ENCODE data around the gene USP49. TPM values are rescaled to one million over a fixed set of nuclear protein-coding genes. Genes with fewer than 3 reads are reported as not detected.

Gene USP49
- total RNA-seq, 1 donor from 2014 or later, result 2.4 TPM

DNA sequence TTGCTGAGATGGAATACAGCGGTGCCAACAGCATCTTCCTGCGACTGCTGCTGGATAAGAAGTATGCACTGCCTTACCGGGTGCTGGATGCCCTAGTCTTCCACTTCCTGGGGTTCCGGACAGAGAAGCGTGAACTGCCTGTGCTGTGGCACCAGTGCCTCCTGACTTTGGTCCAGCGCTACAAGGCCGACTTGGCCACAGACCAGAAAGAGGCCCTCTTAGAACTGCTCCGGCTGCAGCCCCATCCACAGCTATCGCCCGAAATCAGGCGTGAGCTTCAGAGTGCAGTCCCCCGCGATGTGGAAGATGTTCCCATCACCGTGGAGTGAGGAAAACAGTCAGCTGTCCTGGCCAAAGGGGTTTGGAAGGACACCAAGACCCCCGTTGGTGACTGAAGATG is 37.2 kb upstream of the USP49 start:
- TF ChIP-seq CTCF (IDR thresholded peaks at IDR 0.05; ENCODE audit: insufficient read depth, low read length, poor library complexity, severe bottlenecking), result no peak
- Histone ChIP-seq H3K36me3 (ENCODE audit: control insufficient read depth, insufficient read depth, low read length) (peaks cover 5% of the 10 kb centered on the region), H3K4me3 (ENCODE audit: low read depth, low read length) (no peak overlapping the region), H3K27me3 (ENCODE audit: control insufficient read depth, insufficient read depth, low read length) (no peaks in the 10 kb centered on the region)
- DNase-seq (ENCODE audit: low read depth), result no peak

DNA sequence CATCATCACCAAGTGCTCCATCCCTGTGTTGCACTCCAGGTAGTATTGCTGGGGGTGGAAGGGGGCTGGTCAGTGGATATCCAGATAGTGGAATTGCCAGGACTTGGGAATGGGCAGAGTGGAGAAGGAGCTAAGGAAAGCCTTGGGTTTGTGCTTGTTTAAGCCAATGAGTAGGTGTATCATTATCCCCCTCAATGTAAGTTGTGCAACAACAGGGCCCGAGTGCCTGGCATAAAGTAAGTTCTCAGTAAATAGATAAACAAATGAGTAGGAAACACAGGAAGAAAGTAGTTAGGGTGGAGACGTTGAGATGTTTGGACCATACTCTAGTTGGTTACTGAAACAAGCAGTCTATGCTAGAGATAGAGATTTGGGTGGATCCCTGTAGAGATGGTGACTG is 36.6 kb upstream of the USP49 start:
- Histone ChIP-seq H3K36me3 (ENCODE audit: control insufficient read depth, insufficient read depth, low read length) (peaks cover 5% of the 10 kb centered on the region), H3K27me3 (ENCODE audit: control insufficient read depth, insufficient read depth, low read length) (no peaks in the 10 kb centered on the region), H3K4me3 (ENCODE audit: low read depth, low read length) (no peak overlapping the region)
- no peak for DNase-seq (ENCODE audit: low read depth)
- no peak for TF ChIP-seq CTCF (IDR thresholded peaks at IDR 0.05; ENCODE audit: insufficient read depth, low read length, poor library complexity, severe bottlenecking)

DNA sequence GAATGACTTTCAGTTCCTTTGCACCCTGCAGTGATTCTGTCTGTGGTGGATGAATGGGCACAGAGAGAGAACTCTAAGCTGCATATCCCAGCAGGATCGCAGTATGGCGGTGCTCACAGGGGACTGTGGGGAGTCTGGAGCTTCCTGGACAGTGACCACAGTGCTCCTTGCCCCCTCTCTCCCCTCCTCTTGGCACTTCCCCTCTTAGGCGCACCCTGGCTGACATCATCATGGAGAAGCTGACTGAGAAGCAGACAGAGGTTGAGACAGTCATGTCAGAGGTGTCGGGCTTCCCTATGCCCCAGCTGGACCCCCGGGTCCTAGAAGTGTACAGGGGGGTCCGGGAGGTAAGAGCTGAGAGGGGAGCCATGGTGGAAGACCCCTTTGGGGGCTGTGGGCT is 34.7 kb upstream of the USP49 start:
- DNase-seq (ENCODE audit: low read depth), result no peak
- peaks cover 3% of the 10 kb centered on the region for H3K36me3 ChIP-seq (ENCODE audit: control insufficient read depth, insufficient read depth, low read length)
- H3K27me3 ChIP-seq (ENCODE audit: control insufficient read depth, insufficient read depth, low read length), result no peaks in the 10 kb centered on the region
- no peak for TF ChIP-seq CTCF (IDR thresholded peaks at IDR 0.05; ENCODE audit: insufficient read depth, low read length, poor library complexity, severe bottlenecking)
- H3K4me3 ChIP-seq (ENCODE audit: low read depth, low read length), result no peak overlapping the region

DNA sequence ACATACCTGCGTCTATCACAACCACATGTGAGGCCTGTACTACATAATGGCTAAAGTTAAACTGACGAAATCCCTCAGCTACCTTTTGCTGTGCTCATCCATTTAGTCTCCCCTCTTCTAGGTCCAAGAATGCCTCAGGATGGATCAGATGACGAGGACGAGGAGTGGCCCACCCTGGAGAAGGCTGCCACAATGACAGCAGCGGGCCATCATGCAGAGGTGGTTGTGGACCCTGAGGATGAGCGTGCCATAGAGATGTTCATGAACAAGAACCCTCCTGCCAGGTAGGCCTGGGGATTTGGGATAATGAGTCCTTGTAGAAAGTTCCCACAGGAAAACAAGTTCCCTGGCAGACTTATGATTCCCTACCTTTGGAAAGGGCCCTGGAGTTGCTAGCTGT is 32.1 kb upstream of the USP49 start:
- no peak overlapping the region for H3K4me3 ChIP-seq (ENCODE audit: low read depth, low read length)
- no peaks in the 10 kb centered on the region for H3K27me3 ChIP-seq (ENCODE audit: control insufficient read depth, insufficient read depth, low read length)
- no peak for TF ChIP-seq CTCF (IDR thresholded peaks at IDR 0.05; ENCODE audit: insufficient read depth, low read length, poor library complexity, severe bottlenecking)
- DNase-seq (ENCODE audit: low read depth), result no peak
- peaks cover 4% of the 10 kb centered on the region for H3K36me3 ChIP-seq (ENCODE audit: control insufficient read depth, insufficient read depth, low read length)

DNA sequence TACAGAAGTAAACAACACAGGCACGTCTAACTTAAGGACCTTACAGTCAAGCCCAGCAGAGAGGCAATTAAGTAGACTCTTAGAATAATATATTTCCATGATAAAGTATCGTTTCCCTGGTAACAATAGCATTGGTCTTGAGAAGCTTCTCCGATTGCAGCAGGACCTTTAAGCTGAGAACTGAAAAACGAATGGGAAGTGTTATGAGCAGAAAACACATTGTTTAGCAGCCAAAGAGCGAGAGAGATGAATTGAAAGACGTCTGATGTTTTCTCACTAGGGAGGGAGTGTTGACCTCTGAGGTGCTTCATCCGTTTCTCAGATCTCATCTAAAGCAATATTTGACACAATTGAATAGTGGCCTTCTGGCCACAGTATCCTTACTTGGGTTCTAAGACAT is 27.0 kb upstream of the USP49 start:
- H3K27me3 ChIP-seq (ENCODE audit: control insufficient read depth, insufficient read depth, low read length), result no peaks in the 10 kb centered on the region

More for the DNA sequence above, 27.0 kb upstream of the USP49 start:
- no peak for DNase-seq (ENCODE audit: low read depth)
- peak overlapping the region; percentile 98 for H3K4me3 ChIP-seq (ENCODE audit: low read depth, low read length)
- no peak for TF ChIP-seq CTCF (IDR thresholded peaks at IDR 0.05; ENCODE audit: insufficient read depth, low read length, poor library complexity, severe bottlenecking)
- H3K36me3 ChIP-seq (ENCODE audit: control insufficient read depth, insufficient read depth, low read length), result peaks cover 2% of the 10 kb centered on the region

All from kidney epithelial cell (primary cell).